PFSK-1 (cell line): ENCODE results near the gene CLEC4F.

Source experiments
- POLR2AphosphoS5 ChIP-seq: IDR thresholded peaks from 2 replicates; pipeline ENCODE4 v1.6.1; 2012; ENCODE audit warnings: low read depth, mild to moderate bottlenecking, control low read depth, low read length, moderate library complexity
- SIN3A ChIP-seq: IDR thresholded peaks from 2 replicates; pipeline ENCODE4 v1.6.1; 2012; ENCODE audit warnings: mild to moderate bottlenecking, low read length, moderate library complexity, borderline replicate concordance; ENCODE audit not compliant: insufficient read depth

DNA sequence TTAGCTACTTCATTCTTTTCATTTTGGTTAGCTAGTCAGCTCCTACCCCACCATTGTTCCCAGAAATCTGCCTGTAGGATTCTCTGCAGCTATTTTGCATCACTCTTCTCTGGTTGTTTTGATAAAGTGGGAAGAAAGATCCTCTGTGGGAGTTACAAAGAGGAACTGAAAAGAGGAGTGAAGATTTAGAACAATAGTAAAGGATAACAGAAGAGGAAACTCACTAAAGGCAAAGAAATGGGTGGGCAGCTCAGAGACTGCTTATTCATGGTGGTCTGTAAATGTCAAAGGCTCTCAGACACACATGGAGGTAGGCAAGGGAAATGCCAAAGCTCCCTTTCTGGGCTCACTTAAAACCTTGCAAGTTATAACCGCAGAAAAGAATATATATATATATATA lies 32.4 kb upstream of the CLEC4F start:
- TF ChIP-seq POLR2AphosphoS5 (no peak), SIN3A (no peak)
